DOHH2 (cell line): ENCODE measurements around the gene SYNGR2.

ENCODE experiments used
- H3F3A ChIP-seq: fragments of 200-600 bp; sonication (generic), shearing (Covaris generic); 2 replicates; pipeline ENCODE4 v1.6.0; 2016; ENCODE audit warnings: antibody characterized with exemption, mild to moderate bottlenecking; ENCODE audit not compliant: control insufficient read depth, insufficient read depth
- H3K27ac ChIP-seq: fragments of 200-600 bp; sonication (generic); 2 replicates; pipeline ENCODE4 v1.5.1; 2014; ENCODE audit warnings: low read depth, mild to moderate bottlenecking, low read length, moderate library complexity
- H3K27me3 ChIP-seq: fragments of 200-600 bp; sonication (generic); 2 replicates; pipeline ENCODE4 v1.6.1; 2014; ENCODE audit warnings: mild to moderate bottlenecking, low read length, mixed read lengths; ENCODE audit not compliant: control insufficient read depth
- H3K36me3 ChIP-seq: fragments of 200-600 bp; sonication (generic); 2 replicates; pipeline ENCODE4 v1.6.1; 2014; ENCODE audit warnings: mild to moderate bottlenecking, low read length, moderate library complexity, mixed read lengths; ENCODE audit not compliant: control insufficient read depth
- H3K4me1 ChIP-seq: fragments of 200-600 bp; sonication (generic); 2 replicates; pipeline ENCODE4 v1.6.1; 2014; ENCODE audit warnings: mild to moderate bottlenecking, low read length, mixed read lengths; ENCODE audit not compliant: control insufficient read depth
- H3K4me2 ChIP-seq: fragments of 200-600 bp; sonication (generic); 2 replicates; pipeline ENCODE4 v1.6.0; 2014; ENCODE audit warnings: mild to moderate bottlenecking, low read length, moderate library complexity
- H3K4me3 ChIP-seq: fragments of 200-600 bp; sonication (generic); 2 replicates; pipeline ENCODE4 v1.5.1; 2014; ENCODE audit warnings: mild to moderate bottlenecking, low read length, mixed read lengths
- H3K79me2 ChIP-seq: fragments of 200-600 bp; sonication (generic); 2 replicates; pipeline ENCODE4 v1.6.1; 2014; ENCODE audit warnings: mild to moderate bottlenecking, low read length, mixed read lengths; ENCODE audit not compliant: control insufficient read depth
- H3K9me2 ChIP-seq: fragments of 200-600 bp; sonication (generic); replicated peaks from 2 replicates; pipeline ENCODE4 v1.6.1; 2014; ENCODE audit warnings: mild to moderate bottlenecking, low read length, mixed read lengths; ENCODE audit not compliant: control insufficient read depth
- H3K9me3 ChIP-seq: fragments of 200-600 bp; sonication (generic); 2 replicates; pipeline ENCODE4 v1.6.1; 2014; ENCODE audit warnings: antibody characterized with exemption, low read length, mixed read lengths; ENCODE audit not compliant: control insufficient read depth, insufficient read depth
- H4K20me1 ChIP-seq: fragments of 200-600 bp; sonication (generic); 2 replicates; pipeline ENCODE4 v1.6.0; 2014; ENCODE audit warnings: low read depth, mild to moderate bottlenecking, antibody characterized with exemption, low read length, moderate library complexity; ENCODE audit not compliant: control insufficient read depth, insufficient read depth
- EZH2phosphoT487 ChIP-seq: fragments of 200-600 bp; sonication (generic); IDR thresholded peaks from 2 replicates; pipeline ENCODE4 v1.6.1; 2017; ENCODE audit warnings: borderline replicate concordance, mild to moderate bottlenecking, antibody characterized with exemption, low read length, moderate library complexity, mixed read lengths
- TF ChIP-seq, protein P1 (sequence below): fragments of 200-600 bp; sonication (generic); IDR thresholded peaks from one replicate; pipeline ENCODE4 v1.5.1; 2014; ENCODE audit warnings: antibody characterized with exemption, mild to moderate bottlenecking, low read depth, low read length; ENCODE audit not compliant: poor library complexity, severe bottlenecking

SYNGR2 gene

DNA sequence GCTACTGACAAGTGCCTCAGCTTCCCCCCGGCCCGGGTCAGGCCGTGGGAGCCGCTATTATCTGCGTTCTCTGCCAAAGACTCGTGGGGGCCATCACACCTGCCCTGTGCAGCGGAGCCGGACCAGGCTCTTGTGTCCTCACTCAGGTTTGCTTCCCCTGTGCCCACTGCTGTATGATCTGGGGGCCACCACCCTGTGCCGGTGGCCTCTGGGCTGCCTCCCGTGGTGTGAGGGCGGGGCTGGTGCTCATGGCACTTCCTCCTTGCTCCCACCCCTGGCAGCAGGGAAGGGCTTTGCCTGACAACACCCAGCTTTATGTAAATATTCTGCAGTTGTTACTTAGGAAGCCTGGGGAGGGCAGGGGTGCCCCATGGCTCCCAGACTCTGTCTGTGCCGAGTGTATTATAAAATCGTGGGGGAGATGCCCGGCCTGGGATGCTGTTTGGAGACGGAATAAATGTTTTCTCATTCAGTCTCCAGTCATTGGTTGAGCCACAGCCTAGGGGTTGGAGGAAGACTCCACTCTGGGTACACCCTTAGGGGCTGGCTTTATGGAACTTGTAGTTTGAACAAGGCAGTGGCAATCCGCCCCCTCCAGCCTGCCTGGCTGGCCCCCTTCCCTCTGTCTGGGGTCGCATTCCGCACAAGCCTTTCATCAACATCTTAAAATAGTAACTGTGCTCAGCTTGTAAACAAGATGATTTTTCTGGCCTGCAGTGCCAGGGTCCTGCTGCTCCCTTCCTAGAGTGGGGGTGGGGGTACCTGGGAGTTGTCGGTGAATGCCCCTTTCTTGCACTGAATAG lies 4.1 kb downstream of the SYNGR2 start:
- H3K79me2 ChIP-seq = peaks cover 60% of the 10 kb centered on the region
- H3K4me1 ChIP-seq = peaks cover 88% of the 10 kb centered on the region
- H3K4me3 ChIP-seq = peak overlapping the region; percentile 80
- peak overlapping the region; percentile 94 for H3K4me2 ChIP-seq
- peaks cover 23% of the 10 kb centered on the region for H3F3A ChIP-seq
- TF ChIP-seq, protein P1, sequence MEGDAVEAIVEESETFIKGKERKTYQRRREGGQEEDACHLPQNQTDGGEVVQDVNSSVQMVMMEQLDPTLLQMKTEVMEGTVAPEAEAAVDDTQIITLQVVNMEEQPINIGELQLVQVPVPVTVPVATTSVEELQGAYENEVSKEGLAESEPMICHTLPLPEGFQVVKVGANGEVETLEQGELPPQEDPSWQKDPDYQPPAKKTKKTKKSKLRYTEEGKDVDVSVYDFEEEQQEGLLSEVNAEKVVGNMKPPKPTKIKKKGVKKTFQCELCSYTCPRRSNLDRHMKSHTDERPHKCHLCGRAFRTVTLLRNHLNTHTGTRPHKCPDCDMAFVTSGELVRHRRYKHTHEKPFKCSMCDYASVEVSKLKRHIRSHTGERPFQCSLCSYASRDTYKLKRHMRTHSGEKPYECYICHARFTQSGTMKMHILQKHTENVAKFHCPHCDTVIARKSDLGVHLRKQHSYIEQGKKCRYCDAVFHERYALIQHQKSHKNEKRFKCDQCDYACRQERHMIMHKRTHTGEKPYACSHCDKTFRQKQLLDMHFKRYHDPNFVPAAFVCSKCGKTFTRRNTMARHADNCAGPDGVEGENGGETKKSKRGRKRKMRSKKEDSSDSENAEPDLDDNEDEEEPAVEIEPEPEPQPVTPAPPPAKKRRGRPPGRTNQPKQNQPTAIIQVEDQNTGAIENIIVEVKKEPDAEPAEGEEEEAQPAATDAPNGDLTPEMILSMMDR = no peak
- TF ChIP-seq EZH2phosphoT487 = no peak
- no peaks in the 10 kb centered on the region for H3K27me3 ChIP-seq
- H4K20me1 ChIP-seq = peaks cover 19% of the 10 kb centered on the region
- H3K9me2 ChIP-seq = no peaks in the 10 kb centered on the region
- H3K36me3 ChIP-seq = peaks cover 85% of the 10 kb centered on the region
- H3K9me3 ChIP-seq = no peaks in the 10 kb centered on the region
- peak overlapping the region; percentile 65 for H3K27ac ChIP-seq

DNA sequence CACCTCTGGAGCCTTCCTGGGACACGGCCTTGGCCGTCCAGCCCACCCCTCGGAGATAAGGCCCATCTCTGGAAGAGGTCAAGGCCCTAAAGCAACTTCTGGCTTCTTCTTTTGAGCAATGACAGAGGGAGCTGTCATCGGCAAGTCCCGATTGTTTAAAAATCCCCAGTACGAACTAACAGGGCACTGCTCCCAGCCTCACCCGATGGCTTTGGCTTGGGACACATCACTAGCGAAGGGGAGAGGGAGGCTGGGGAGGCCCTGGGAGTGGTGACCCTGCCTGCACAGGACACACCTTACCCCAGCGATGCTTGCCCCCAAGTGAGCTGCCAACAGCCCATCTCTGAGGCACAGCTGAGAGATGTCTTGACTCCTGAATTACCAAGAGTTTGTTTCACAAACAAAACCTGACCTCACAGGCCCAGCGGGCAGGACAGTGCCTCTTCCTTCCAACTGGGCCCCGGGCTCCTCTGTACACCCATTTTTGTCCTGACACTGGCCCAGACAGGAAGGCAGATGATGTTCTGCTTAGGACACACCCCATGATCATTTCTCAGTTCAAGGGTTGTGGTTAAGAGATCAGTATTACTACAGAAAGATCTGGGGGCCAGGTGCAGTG lies 4.8 kb downstream of the SYNGR2 start:
- Histone ChIP-seq H3K36me3 (peaks cover 89% of the 10 kb centered on the region), H3F3A (peaks cover 23% of the 10 kb centered on the region), H3K79me2 (peaks cover 55% of the 10 kb centered on the region)

DNA sequence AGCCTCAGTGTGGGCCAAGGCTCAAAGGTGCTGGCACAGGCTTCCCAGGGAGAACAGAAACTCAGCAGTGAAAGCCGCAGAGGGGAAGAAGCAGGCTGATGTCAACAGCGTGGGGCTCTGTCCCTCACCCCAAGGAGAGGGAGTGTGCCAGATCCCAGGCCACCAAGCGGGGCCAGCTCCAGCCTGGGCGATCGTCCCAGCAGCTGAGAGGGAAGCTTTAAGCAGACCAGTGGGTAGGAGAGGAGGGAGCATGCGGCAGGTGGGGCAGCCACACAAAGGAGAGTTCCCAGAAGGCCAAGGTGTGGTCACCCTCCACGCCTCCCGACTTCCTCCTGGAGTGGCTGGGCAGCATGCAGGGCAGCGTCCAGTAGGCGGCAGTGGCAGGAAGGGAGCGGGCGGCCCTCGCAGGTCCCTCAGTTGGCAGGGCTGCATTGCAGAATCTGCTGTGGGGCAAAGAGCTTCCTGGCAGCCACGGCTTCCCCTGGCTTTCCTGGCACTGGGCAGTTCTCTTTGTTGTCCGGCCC lies 6.0 kb downstream of the SYNGR2 start:
- H3K27ac ChIP-seq = peak overlapping the region; percentile 65
- H3K4me3 ChIP-seq = peak overlapping the region; percentile 37
- TF ChIP-seq EZH2phosphoT487 = no peak
- TF ChIP-seq, protein P1 = peak; percentile 4
- peak overlapping the region; percentile 94 for H3K4me2 ChIP-seq
- no peaks in the 10 kb centered on the region for H3K9me3 ChIP-seq
- H4K20me1 ChIP-seq = peaks cover 15% of the 10 kb centered on the region
- no peaks in the 10 kb centered on the region for H3K9me2 ChIP-seq
- peaks cover 85% of the 10 kb centered on the region for H3K4me1 ChIP-seq
- no peaks in the 10 kb centered on the region for H3K27me3 ChIP-seq
- peaks cover 43% of the 10 kb centered on the region for H3K79me2 ChIP-seq
- H3F3A ChIP-seq = peaks cover 23% of the 10 kb centered on the region
- peaks cover 96% of the 10 kb centered on the region for H3K36me3 ChIP-seq

More for the DNA sequence above, 4.8 kb downstream of the SYNGR2 start:
- Histone ChIP-seq H3K27me3 (no peaks in the 10 kb centered on the region), H3K4me2 (peak overlapping the region; percentile 94), H4K20me1 (peaks cover 19% of the 10 kb centered on the region), H3K4me3 (peak overlapping the region; percentile 80), H3K27ac (peak overlapping the region; percentile 65), H3K9me2 (no peaks in the 10 kb centered on the region), H3K9me3 (no peaks in the 10 kb centered on the region), H3K4me1 (peaks cover 88% of the 10 kb centered on the region)
- no peak for TF ChIP-seq EZH2phosphoT487
- TF ChIP-seq, protein P1 = no peak
